Activated CD4-positive, alpha-beta T cell treated with anti-CD3 and anti-CD28 coated beads, Interleukin-2, amount 10 ng/mL, durations not matched to agents 7 days and 5 days (primary cell): ENCODE data around the gene MTSS2. TPM values are rescaled to one million over a fixed set of nuclear protein-coding genes. Genes with fewer than 3 reads are reported as not detected.

Experiments used
- CTCF ChIA-PET: fragments of 350-600 bp; sonication (Branson Sonifier 250); formaldehyde crosslinking; loops from one replicate; lab custom pipeline; 2021; ENCODE audit warnings: antibody characterized with exemption; lab: Charles Lee
- POLR2A ChIA-PET: fragments of 350-600 bp; sonication (Branson Sonifier 250); formaldehyde crosslinking; loops from one replicate; lab custom pipeline; 2021; ENCODE audit warnings: antibody characterized with exemption; lab: Charles Lee
- DNase-seq: peaks from one replicate; pipeline ENCODE4 v3.0.0-alpha.2; 2020
- H3K27ac Mint-ChIP-seq: one replicate; pipeline ENCODE4 v1.8.0; 2021; ENCODE audit warnings: mild to moderate bottlenecking, moderate library complexity, mixed read lengths
- H3K27me3 Mint-ChIP-seq: one replicate; pipeline ENCODE4 v1.8.0; 2021; ENCODE audit warnings: mixed read lengths
- H3K36me3 Mint-ChIP-seq: one replicate; pipeline ENCODE4 v1.8.0; 2021; ENCODE audit warnings: low read depth, mixed read lengths
- H3K4me1 Mint-ChIP-seq: one replicate; pipeline ENCODE4 v1.8.0; 2021; ENCODE audit warnings: mixed read lengths
- H3K4me3 Mint-ChIP-seq: one replicate; pipeline ENCODE4 v1.8.0; 2021; ENCODE audit warnings: mild to moderate bottlenecking, moderate library complexity, mixed read lengths
- H3K9me3 Mint-ChIP-seq: one replicate; pipeline ENCODE4 v1.8.0; 2021; ENCODE audit warnings: mixed read lengths
- total RNA-seq, 2 experiments: library from RNA; stranded (reverse); gene quantifications; one replicate each; pipeline ENCODE4 v1.2.3, GENCODE V29; 2021

Gene MTSS2
- total RNA-seq, 2 experiments from 2014 or later, result 7.1 to 9.2 TPM

DNA sequence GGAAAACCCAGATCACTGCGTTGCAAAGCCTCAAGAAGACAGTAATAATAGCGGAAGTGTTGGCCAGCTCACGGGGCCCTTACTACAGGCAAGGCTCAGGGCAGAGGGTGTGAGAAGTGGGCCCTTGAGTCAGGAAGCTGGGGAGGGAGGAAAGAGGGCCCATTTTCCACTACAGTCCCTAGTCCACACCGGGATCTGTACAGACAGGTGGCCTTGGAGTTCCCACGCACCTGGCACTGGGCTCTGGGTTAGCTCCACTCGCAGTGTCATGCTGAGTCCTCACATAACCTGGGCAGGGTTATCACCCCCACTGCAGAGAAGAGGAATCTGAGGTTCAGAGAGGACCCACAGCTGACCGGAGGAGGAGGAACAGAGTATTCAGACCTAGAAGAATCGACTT, 16.8 kb upstream of the MTSS2 start:
- no peak overlapping the region for H3K4me3 Mint-ChIP-seq
- peaks cover 8% of the 10 kb centered on the region for H3K4me1 Mint-ChIP-seq
- no peaks in the 10 kb centered on the region for H3K27me3 Mint-ChIP-seq
- POLR2A ChIA-PET, result no interaction called here
- no peak for DNase-seq
- no peaks in the 10 kb centered on the region for H3K9me3 Mint-ChIP-seq
- peak overlapping the region; percentile 19 for H3K27ac Mint-ChIP-seq
- H3K36me3 Mint-ChIP-seq, result peaks cover 3% of the 10 kb centered on the region
- CTCF ChIA-PET, result interaction anchor here (0.6 to 1.1 kb wide), 2 partner anchors 21 to 136 kb away, joined by 3 to 4 read pairs; no protein-coding TSS in a partner anchor

DNA sequence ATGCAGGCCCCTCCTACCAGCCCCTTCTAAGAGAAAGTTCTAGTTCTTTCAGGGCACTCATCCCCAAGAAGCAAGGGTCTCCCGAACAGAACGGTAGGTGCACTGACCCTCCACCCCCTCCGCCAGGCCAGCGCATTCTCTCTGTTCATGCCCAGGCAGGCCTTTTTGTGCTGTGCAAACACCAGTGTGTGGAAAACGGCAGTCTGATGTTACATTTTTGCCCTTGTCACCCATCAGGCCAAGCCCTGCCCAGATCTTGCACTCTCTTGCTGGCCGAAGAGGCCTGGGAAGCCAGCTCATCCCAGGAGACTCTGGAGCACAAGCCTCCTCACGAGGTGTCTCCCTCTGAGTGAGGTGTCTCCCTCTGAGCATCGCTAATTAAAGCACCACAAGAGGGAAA, 16.1 kb upstream of the MTSS2 start:
- no peak for DNase-seq
- Mint-ChIP-seq H3K9me3 (no peaks in the 10 kb centered on the region), H3K4me3 (no peak overlapping the region), H3K27me3 (no peaks in the 10 kb centered on the region), H3K27ac (peak overlapping the region; percentile 54), H3K36me3 (peaks cover 3% of the 10 kb centered on the region), H3K4me1 (peaks cover 14% of the 10 kb centered on the region)
- CTCF ChIA-PET, result no interaction called here
- POLR2A ChIA-PET, result no interaction called here

DNA sequence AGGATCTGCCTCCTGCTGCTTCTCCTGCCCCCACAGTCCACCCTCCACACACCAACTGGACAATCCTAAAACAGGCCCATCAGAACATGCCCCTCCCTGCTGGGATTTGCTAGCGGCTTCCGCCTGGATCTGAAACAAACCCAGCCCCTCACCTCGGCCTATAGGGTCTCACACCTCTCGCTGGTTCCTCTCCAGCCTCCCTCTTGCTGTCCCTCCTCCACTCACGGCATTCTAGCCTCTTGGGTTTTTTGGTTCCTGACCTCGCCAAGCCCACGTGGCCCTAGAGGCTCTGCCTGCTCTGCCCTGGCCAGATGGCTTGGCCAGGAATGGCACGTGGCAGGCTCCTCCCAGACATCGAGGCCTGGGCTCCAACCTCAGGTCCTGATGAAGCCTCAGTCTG, 15.7 kb upstream of the MTSS2 start:
- CTCF ChIA-PET, result no interaction called here
- peaks cover 18% of the 10 kb centered on the region for H3K4me1 Mint-ChIP-seq
- no peak overlapping the region for H3K27ac Mint-ChIP-seq
- H3K36me3 Mint-ChIP-seq, result peaks cover 3% of the 10 kb centered on the region
- POLR2A ChIA-PET, result no interaction called here
- H3K9me3 Mint-ChIP-seq, result no peaks in the 10 kb centered on the region
- DNase-seq, result no peak
- no peak overlapping the region for H3K4me3 Mint-ChIP-seq
- H3K27me3 Mint-ChIP-seq, result no peaks in the 10 kb centered on the region

DNA sequence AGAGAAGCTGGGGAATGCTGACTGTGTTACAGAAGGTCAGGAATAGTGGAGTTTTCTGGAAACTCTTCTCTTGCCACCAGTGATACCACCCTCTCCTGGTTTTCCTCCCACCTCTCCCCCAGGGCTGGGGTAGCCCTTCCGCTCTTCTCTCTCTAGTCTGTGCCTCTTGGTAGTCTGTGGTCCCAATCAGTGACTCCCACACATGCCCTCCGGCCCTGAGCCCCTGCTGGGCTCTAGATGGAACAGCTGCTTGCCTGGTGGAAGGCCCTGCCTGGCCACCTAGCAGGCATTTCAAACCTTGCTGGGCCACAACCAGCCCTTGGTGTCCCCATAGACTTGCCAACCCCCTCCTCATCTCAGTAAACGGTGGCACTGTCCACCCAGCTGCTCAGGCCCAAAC, 15.2 kb upstream of the MTSS2 start:
- Mint-ChIP-seq H3K27ac (no peak overlapping the region), H3K27me3 (no peaks in the 10 kb centered on the region), H3K4me3 (no peak overlapping the region), H3K9me3 (no peaks in the 10 kb centered on the region), H3K4me1 (peaks cover 24% of the 10 kb centered on the region), H3K36me3 (peaks cover 3% of the 10 kb centered on the region)
- POLR2A ChIA-PET, result no interaction called here
- CTCF ChIA-PET, result interaction anchor here (0.8 kb wide), 1 partner anchor 79 kb away, joined by 3 read pairs; no protein-coding TSS in a partner anchor
- DNase-seq, result no peak

DNA sequence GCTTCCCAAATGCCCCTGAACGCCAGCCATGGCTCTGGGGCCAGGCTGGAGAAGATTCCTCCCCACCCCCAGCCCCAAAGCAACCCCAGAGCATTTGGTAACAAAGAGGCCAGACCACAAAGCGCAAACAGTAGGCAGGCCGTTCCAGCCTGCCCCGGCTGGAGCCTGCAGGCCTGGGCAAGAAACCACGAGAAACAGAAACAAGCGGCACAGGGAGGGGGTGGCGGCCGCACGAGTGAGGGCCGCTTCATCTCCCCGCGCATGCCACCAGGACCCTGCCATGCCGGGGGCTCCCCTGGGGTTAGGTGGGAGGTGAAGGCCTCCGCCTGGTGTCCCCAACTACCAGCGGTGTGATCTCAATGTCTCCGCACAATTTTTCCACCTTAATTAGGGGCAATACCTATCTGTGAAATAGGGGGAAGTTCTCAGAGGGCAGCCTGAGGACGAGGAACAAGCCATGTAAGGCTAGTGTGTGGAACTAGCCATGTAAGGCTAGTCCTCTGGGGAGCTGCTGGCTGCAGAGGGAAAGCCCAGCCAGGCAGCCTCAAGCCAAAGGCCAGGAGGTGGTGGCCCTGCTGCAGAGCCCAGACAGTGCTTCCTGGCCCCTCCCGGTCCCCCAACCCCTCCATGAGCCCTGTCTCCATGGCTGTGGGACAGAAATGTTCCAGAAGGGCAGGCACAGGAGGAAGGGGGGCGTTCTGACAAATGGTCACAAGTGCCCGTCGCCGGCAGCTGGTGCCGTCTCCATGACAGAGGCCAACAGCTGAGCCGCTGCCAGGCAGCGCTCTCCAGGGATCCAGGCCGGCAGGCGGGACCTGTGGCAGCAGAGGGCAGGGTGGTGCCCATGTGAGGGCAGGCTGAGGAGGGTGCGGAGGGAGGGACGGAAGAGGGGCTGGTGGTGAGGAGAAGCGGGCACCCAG, 14.5 kb upstream of the MTSS2 start:
- H3K9me3 Mint-ChIP-seq, result no peaks in the 10 kb centered on the region
- DNase-seq, result no peak
- ChIA-PET POLR2A (no interaction called here), CTCF (interaction anchor here (0.8 kb wide), 1 partner anchor 80 kb away, joined by 3 read pairs; no protein-coding TSS in a partner anchor)
- H3K36me3 Mint-ChIP-seq, result peaks cover 6% of the 10 kb centered on the region
- H3K4me1 Mint-ChIP-seq, result peaks cover 31% of the 10 kb centered on the region
- H3K4me3 Mint-ChIP-seq, result no peak overlapping the region
- no peaks in the 10 kb centered on the region for H3K27me3 Mint-ChIP-seq
- no peak overlapping the region for H3K27ac Mint-ChIP-seq

DNA sequence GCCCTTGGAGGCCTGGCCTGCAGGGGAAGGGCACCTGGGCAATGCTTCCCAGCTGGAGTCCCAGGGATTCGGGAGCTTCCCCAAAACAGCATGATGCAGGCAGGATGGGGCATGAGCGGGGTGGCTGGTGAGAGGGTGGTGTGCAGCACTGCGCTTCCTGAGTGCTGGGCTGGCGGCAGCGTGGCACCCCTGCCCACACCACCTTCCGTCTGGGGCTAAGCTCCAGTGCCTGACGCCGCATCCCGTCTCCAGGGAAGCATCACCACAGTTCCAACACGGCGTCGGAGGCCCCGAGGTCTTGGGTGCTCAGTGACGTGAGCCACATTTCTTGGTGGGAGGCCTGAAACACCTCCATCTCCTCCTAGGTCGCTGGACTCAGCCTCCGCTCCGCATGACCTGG, 13.8 kb upstream of the MTSS2 start:
- no peak for DNase-seq
- ChIA-PET CTCF (interaction anchor here (2.0 kb wide), 1 partner anchor 12 kb away, joined by 6 read pairs; no protein-coding TSS in a partner anchor), POLR2A (no interaction called here)
- H3K36me3 Mint-ChIP-seq, result peaks cover 8% of the 10 kb centered on the region
- H3K9me3 Mint-ChIP-seq, result no peaks in the 10 kb centered on the region
- H3K27me3 Mint-ChIP-seq, result no peaks in the 10 kb centered on the region
- peaks cover 35% of the 10 kb centered on the region for H3K4me1 Mint-ChIP-seq
- H3K27ac Mint-ChIP-seq, result peak overlapping the region; percentile 54
- no peak overlapping the region for H3K4me3 Mint-ChIP-seq

DNA sequence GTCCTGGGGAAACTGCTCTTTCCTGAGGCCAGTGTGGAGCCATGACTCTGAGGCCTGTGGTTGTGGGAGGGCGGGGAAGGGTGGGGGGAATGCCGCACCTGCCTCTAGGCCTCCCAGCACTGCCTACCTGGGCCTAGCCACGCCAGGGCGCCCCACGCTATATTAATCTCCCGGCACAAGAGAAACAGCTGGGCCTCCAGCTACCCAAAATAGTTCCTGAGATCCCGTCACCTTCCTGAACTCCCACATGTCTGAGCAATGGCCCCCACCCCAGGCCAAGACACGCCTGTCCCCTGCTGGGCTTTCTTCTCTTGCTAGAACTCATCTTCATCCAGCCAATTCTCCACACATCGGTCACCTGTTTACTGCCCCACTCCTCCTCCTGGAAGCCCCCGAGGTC, 13.0 kb upstream of the MTSS2 start:
- H3K4me1 Mint-ChIP-seq, result peaks cover 35% of the 10 kb centered on the region
- POLR2A ChIA-PET, result no interaction called here
- CTCF ChIA-PET, result interaction anchor here (2.0 kb wide), 1 partner anchor 11 kb away, joined by 6 read pairs; no protein-coding TSS in a partner anchor
- H3K36me3 Mint-ChIP-seq, result peaks cover 8% of the 10 kb centered on the region
- no peaks in the 10 kb centered on the region for H3K9me3 Mint-ChIP-seq
- H3K4me3 Mint-ChIP-seq, result no peak overlapping the region
- H3K27me3 Mint-ChIP-seq, result no peaks in the 10 kb centered on the region
- H3K27ac Mint-ChIP-seq, result peak overlapping the region; percentile 68
- no peak for DNase-seq

DNA sequence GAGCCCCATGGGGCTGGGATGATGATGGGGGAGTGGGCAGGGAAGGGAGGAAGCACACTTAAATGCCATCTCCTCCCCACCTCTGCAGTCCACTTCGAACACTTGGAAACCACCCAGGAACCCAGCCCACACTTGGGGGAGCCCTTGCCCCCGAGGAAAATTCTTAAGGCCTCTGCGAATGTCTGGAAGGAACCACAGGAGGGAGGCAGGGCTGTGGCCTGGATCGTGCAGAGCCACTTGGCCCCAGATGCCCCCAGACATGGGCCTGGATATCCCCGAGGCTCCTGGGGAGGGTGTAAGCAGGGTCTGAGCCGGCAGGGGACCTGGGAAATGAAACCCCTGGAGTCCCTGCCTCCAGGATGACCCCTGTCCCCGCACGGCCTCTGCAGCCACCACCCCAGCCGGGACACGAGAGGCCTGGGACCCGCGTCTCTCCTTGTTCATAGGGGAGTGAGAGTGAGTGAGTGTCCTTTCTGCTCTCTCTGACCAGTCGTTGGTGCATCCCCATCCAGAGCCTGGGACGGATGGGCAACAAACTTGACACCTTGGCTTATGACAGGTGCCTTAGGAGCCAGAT, 11.8 kb upstream of the MTSS2 start:
- H3K27me3 Mint-ChIP-seq, result no peaks in the 10 kb centered on the region
- CTCF ChIA-PET, result interaction anchor here (0.6 to 2.0 kb wide), 3 partner anchors 10 to 71 kb away, joined by 3 to 6 read pairs (median 3); no protein-coding TSS in a partner anchor
- peak overlapping the region; percentile 94 for H3K27ac Mint-ChIP-seq
- H3K9me3 Mint-ChIP-seq, result no peaks in the 10 kb centered on the region
- peaks cover 8% of the 10 kb centered on the region for H3K36me3 Mint-ChIP-seq
- no peak for DNase-seq
- H3K4me1 Mint-ChIP-seq, result peaks cover 36% of the 10 kb centered on the region
- H3K4me3 Mint-ChIP-seq, result no peak overlapping the region
- POLR2A ChIA-PET, result no interaction called here

DNA sequence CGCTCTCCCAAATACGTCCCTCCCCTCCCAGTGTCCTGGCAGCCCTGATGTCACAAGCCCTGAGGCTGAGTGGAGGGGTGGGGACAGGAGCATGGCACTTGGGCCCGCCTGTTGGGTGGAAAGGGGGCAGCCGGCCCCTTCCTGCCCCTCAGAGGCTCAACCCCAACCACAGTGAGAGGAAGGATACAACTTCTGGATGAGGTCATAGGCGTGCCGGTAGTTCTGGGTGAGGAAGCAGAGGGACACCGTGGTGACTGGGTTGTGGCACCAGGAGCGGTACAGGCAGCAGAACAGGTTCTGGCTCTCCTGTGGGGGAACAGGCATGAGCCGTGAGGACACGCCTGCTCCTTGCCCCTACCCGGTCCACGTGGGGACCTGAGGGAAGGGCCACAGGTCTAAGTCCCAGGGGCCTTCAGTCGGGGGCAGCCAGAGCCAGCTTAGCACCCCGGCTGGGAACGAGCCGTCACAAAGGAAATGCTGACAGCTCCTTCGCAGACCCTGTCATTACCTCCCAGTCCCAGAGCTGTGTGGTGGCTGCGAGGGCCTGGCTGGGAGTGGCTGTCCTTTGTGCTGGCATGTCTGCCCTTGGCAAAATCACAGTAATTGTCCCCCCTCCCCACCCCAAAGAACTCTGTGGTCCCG, 11.2 kb upstream of the MTSS2 start:
- DNase-seq, result peak; percentile 59
- peaks cover 36% of the 10 kb centered on the region for H3K4me1 Mint-ChIP-seq
- peak overlapping the region; percentile 94 for H3K27ac Mint-ChIP-seq
- ChIA-PET CTCF (interaction anchor here (1.3 kb wide), 2 partner anchors 10 to 26 kb away, joined by 3 read pairs; no protein-coding TSS in a partner anchor), POLR2A (no interaction called here)
- peaks cover 8% of the 10 kb centered on the region for H3K36me3 Mint-ChIP-seq
- H3K9me3 Mint-ChIP-seq, result no peaks in the 10 kb centered on the region
- H3K4me3 Mint-ChIP-seq, result no peak overlapping the region
- no peaks in the 10 kb centered on the region for H3K27me3 Mint-ChIP-seq

DNA sequence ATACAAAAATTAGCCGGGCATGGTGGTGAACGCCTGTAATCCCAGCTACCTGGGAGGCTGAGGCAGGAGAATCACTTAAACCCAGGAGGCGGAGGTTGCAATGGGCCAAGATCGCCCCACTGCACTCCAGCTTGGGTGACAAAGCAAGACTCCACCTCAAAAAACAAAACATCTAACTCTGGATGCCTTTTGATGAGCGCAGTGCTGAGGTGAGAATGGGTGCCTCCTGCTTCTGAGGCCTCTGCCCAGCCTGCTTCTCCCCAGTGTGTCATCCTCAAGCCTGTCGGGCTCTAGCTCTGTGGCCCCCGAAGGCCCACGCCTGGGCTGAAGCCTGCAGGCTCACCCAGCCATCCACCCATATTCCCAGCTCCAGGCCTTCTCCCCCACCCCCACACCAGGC, 10.5 kb upstream of the MTSS2 start:
- DNase-seq, result no peak
- Mint-ChIP-seq H3K36me3 (peaks cover 8% of the 10 kb centered on the region), H3K27ac (peak overlapping the region; percentile 94), H3K9me3 (no peaks in the 10 kb centered on the region), H3K4me3 (peak overlapping the region; percentile 13), H3K4me1 (peaks cover 36% of the 10 kb centered on the region), H3K27me3 (no peaks in the 10 kb centered on the region)
- CTCF ChIA-PET, result interaction anchor here (1.3 kb wide), 1 partner anchor 11 kb away, joined by 3 read pairs; no protein-coding TSS in a partner anchor
- POLR2A ChIA-PET, result no interaction called here

DNA sequence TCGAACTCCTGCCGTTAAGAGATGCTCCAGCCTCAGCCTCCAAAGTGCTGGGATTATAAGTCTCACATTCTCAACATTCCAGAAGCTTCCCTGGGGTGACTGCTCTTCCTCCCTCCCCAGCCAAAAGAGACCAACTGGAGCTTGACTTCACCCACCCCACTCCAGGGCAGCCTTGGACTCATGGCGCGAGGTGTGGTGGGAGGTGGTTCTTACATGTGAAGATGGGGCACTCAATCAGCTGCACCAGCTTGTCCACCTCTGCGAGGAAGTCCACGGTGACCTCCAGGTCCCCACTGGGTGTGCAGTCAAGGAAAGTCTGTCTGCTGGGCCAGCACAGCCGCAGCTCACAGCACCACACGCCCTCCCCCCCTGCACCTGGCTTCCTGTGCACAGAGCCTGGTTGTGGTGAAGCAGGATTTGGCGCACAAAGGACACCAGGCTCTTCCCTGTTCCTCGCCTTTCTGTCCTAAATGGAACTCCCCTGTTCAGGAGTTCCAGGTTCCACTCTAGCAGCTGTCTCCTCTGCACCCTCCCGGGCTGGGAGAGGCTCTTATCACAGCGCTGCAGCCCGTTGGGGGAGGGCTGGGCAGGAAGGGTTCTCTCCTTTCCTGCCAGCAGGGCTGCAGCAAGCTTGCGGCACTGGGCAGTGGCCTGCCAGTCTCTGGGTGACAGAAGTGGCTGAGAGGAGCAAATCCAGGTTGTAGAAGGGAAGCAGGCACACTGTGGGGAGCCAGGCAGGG, 9.6 kb upstream of the MTSS2 start:
- ChIA-PET CTCF (interaction anchor here (0.8 kb wide), 1 partner anchor 16 kb away, joined by 4 read pairs; no protein-coding TSS in a partner anchor), POLR2A (no interaction called here)
- Mint-ChIP-seq H3K36me3 (peaks cover 8% of the 10 kb centered on the region), H3K4me3 (peak overlapping the region; percentile 52), H3K9me3 (no peaks in the 10 kb centered on the region), H3K4me1 (peaks cover 36% of the 10 kb centered on the region), H3K27ac (peak overlapping the region; percentile 94), H3K27me3 (no peaks in the 10 kb centered on the region)
- DNase-seq, result peak; percentile 58

DNA sequence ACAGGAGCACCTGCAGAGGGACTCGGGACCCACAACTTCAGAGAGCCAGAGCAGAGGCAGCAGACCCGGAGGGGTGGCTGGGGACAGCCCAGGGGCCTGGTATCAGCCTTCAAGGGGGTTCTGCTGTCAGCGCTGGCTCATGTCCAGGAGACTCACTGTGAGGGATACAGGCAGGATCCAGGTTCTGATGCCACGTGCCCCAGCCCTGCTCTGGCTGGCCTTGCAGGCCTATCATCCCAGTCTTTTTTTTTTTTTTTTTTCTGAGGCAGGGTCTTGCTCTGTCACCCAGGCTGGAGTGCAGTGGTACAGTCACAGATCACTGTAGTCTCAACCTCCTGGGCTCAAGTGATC, 9.0 kb upstream of the MTSS2 start:
- Mint-ChIP-seq H3K4me3 (no peak overlapping the region), H3K9me3 (no peaks in the 10 kb centered on the region), H3K36me3 (peaks cover 8% of the 10 kb centered on the region), H3K4me1 (peaks cover 39% of the 10 kb centered on the region), H3K27me3 (no peaks in the 10 kb centered on the region), H3K27ac (peak overlapping the region; percentile 94)
- DNase-seq, result no peak
- CTCF ChIA-PET, result interaction anchor here (0.8 kb wide), 1 partner anchor 15 kb away, joined by 4 read pairs; no protein-coding TSS in a partner anchor
- POLR2A ChIA-PET, result no interaction called here
